Head of caudate nucleus (tissue), 42 donors: ENCODE data around the gene N4BP2L1.
"Not testable (repeated sequence)": the region's sequence is repeated elsewhere in the genome, so short reads cannot be mapped to it uniquely, and the experiment has no call there.

Source experiments
- DNase-seq, 42 donors: peaks; one replicate each; pipeline versions ENCODE4 v3.0.0 to v3.0.0-alpha.2; 2020 to 2021; ENCODE audit warnings: mixed read lengths in 7 of 42
- intact Hi-C: fragments of 100-400 bp; cut with DNase I; formaldehyde crosslinking; loops from one replicate; pipeline ENCODE4 v1.15.0; 2022

Gene N4BP2L1

DNA sequence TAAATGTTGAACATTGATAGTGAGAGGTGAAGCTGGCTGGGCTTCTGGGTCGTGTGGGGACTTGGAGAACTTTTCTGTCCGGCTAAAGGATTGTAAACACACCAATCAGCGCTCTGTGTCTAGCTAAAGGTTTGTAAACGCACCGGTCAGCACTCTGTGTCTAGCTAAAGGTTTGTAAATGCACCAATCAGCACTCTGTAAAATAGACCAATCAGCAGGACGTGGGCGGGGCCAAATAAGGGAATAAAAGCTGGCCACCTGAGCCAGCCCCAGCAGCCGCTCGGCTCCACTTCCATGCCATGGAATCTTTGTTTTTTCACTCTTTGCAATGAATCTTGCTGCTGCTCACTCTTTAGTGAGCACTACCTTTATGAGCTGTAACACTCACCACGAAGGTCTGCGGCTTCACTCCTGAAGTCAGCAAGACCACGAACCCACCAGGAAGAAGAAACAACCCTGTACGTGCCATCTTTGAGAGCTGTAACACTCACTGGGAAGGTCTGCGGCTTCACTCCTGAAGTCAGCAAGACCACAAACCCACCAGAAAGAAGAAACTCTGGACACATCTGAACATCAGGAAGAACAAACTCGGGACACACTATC, 77.0 kb downstream of the N4BP2L1 start:
- intact Hi-C loops, DNase-seq: not testable (repeated sequence)
